Nephron (organoid): ENCODE results near the gene ZNF12.

Experiments
- H3K27ac Mint-ChIP-seq, 3 experiments: 2 replicates each; pipeline ENCODE4 v1.8.0; 2020; ENCODE audit warnings: mixed read lengths in 3 of 3, mild to moderate bottlenecking in 2 of 3, moderate library complexity in 1 of 3
- H3K27me3 Mint-ChIP-seq: 2 replicates; pipeline ENCODE4 v1.8.0; 2021; ENCODE audit warnings: low read depth, mild to moderate bottlenecking, moderate library complexity, mixed read lengths
- H3K36me3 Mint-ChIP-seq: 2 replicates; pipeline ENCODE4 v1.8.0; 2020; ENCODE audit warnings: low read depth, mixed read lengths
- H3K4me1 Mint-ChIP-seq: 2 replicates; pipeline ENCODE4 v1.8.0; 2020; ENCODE audit warnings: mixed read lengths
- H3K4me3 Mint-ChIP-seq, 3 experiments: 2 replicates each; pipeline ENCODE4 v1.8.0; 2020; ENCODE audit warnings: mild to moderate bottlenecking in 3 of 3, mixed read lengths in 3 of 3, moderate library complexity in 2 of 3
- H3K9me3 Mint-ChIP-seq: 2 replicates; pipeline ENCODE4 v1.8.0; 2020; ENCODE audit warnings: mixed read lengths
- CTCF ChIP-seq, 3 experiments: fragments of 200-600 bp; sonication (generic); IDR thresholded peaks; one replicate each; pipeline ENCODE4 v1.5.0; 2021; ENCODE audit warnings: antibody characterized with exemption in 3 of 3; ENCODE audit not compliant: unreplicated experiment in 3 of 3

Gene ZNF12

GRCh38 chr7:6654842-6655610, 51.7 kb downstream of the ZNF12 start:
- H3K4me1 Mint-ChIP-seq: peaks cover 6% of the 10 kb centered on the region
- H3K27me3 Mint-ChIP-seq: no peaks in the 10 kb centered on the region

DNA sequence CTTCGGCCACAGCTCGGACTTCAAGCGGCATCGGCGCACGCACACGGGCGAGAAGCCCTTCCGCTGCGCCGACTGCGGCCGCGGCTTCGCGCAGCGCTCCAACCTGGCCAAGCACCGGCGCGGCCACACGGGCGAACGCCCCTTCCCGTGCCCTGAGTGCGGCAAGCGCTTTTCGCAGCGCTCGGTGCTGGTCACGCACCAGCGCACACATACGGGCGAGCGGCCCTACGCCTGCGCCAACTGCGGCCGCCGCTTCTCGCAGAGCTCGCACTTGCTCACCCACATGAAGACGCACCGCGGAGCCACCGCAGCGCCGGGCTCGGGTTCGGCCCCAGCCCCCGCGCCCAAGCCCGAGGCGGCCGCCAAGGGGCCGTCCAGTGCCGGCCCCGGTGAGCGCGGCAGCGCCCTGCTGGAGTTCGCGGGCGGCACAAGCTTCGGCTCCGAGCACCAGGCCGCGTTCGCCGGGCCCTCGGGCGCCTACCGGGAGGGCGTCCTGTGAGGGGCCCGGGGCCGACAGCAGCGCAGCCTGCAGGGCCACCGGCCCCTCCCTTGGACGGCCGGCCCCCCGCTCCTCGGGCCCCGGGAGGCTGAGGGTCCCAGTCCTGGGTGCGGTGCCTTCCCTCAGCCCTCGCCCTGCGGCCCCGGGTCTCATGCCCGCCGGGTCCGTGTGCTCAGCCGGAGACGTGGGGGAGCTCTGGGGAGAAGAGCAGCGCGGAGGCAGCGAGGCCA, 52.5 kb downstream of the ZNF12 start:
- peaks cover 6% of the 10 kb centered on the region for H3K4me1 Mint-ChIP-seq
- TF ChIP-seq CTCF (IDR thresholded peaks at IDR 0.05; ENCODE audit: unreplicated experiment in 3 of 3): no peak
- no peaks in the 10 kb centered on the region for H3K27me3 Mint-ChIP-seq
- H3K27ac Mint-ChIP-seq: no peak overlapping the region
- H3K36me3 Mint-ChIP-seq: peaks cover 59% of the 10 kb centered on the region
- H3K4me3 Mint-ChIP-seq: no peak overlapping the region
- peaks cover 22% of the 10 kb centered on the region for H3K9me3 Mint-ChIP-seq

More at GRCh38 chr7:6654842-6655610, 51.7 kb downstream of the ZNF12 start:
- Mint-ChIP-seq H3K36me3 (peaks cover 53% of the 10 kb centered on the region), H3K9me3 (peaks cover 22% of the 10 kb centered on the region), H3K4me3 (no peak overlapping the region), H3K27ac (no peak overlapping the region)
- no peak for TF ChIP-seq CTCF (IDR thresholded peaks at IDR 0.05; ENCODE audit: unreplicated experiment in 3 of 3)

GRCh38 chr7:6653071-6654003, 53.4 kb downstream of the ZNF12 start:
- H3K27me3 Mint-ChIP-seq: no peaks in the 10 kb centered on the region
- H3K27ac Mint-ChIP-seq: no peak overlapping the region

DNA sequence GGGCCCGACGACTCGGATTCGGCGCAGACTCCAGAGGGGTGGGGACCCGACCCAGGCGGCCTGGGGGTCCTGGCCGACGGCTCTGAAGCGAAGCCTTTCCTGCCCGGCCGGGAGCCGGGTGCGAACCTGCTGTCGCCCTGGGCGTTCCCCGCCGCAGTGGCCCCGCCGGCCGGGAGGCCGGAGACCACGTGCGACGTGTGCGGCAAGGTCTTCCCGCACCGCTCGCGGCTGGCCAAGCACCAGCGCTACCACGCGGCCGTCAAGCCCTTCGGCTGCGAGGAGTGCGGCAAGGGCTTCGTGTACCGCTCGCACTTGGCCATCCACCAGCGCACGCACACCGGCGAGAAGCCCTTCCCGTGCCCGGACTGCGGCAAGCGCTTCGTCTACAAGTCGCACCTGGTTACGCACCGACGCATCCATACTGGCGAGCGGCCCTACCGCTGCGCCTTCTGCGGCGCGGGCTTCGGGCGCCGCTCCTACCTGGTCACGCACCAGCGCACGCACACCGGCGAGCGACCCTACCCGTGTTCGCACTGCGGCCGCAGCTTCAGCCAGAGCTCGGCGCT, 54.2 kb downstream of the ZNF12 start:
- H3K27me3 Mint-ChIP-seq: no peaks in the 10 kb centered on the region
- peaks cover 20% of the 10 kb centered on the region for H3K9me3 Mint-ChIP-seq
- no peak overlapping the region for H3K4me3 Mint-ChIP-seq
- no peak for TF ChIP-seq CTCF (IDR thresholded peaks at IDR 0.05; ENCODE audit: unreplicated experiment in 3 of 3)
- no peak overlapping the region for H3K27ac Mint-ChIP-seq
- H3K4me1 Mint-ChIP-seq: no peaks in the 10 kb centered on the region
- H3K36me3 Mint-ChIP-seq: peaks cover 60% of the 10 kb centered on the region

More at GRCh38 chr7:6653071-6654003, 53.4 kb downstream of the ZNF12 start:
- no peak overlapping the region for H3K4me3 Mint-ChIP-seq
- H3K9me3 Mint-ChIP-seq: peaks cover 22% of the 10 kb centered on the region
- TF ChIP-seq CTCF (IDR thresholded peaks at IDR 0.05; ENCODE audit: unreplicated experiment in 3 of 3): no peak
- peaks cover 60% of the 10 kb centered on the region for H3K36me3 Mint-ChIP-seq
- H3K4me1 Mint-ChIP-seq: peaks cover 6% of the 10 kb centered on the region

DNA sequence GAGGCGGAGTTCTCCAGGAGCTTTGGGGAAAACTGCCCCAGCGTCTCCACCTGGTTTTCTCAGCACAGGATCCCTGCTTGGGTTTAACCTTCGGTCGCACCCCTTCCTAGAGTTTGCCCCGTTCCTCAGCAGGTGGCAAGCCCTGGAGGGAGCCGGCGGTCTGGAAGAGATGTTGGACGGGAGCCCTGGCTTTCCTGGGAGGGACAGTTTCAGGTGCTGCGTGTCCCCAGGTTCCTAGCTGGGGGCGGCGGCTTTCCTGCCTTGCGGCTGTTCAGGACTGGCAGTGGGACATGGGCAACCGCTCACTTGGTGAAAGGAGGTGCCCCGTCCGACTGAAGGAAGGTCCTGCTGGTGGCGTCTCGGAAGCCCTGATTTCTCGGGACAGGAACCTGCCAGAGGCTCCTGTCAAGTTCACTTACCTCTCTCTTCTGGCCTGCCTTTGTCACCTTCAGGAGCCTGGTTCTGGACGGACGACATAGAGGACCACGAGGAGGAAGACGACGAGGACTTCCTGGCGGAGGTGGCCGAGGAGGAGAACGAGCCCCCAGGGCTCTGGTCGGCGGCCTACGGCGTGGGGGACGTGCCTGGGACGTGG, 54.8 kb downstream of the ZNF12 start:
- H3K27ac Mint-ChIP-seq: no peak overlapping the region
- peaks cover 20% of the 10 kb centered on the region for H3K9me3 Mint-ChIP-seq
- H3K27me3 Mint-ChIP-seq: no peaks in the 10 kb centered on the region
- peaks cover 62% of the 10 kb centered on the region for H3K36me3 Mint-ChIP-seq
- H3K4me1 Mint-ChIP-seq: no peaks in the 10 kb centered on the region
- TF ChIP-seq CTCF (IDR thresholded peaks at IDR 0.05; ENCODE audit: unreplicated experiment in 3 of 3): no peak
- H3K4me3 Mint-ChIP-seq: no peak overlapping the region
